Activated CD4-positive, alpha-beta memory T cell treated with anti-CD3 and anti-CD28 coated beads for 36 hours (primary cell): ENCODE measurements around the gene PMVK. TPM values are rescaled to one million over a fixed set of nuclear protein-coding genes. Genes with fewer than 3 reads are reported as not detected.

Source experiments
- CTCF ChIA-PET: fragments of 350-600 bp; sonication (Branson Sonifier 250); formaldehyde crosslinking; loops from one replicate; lab custom pipeline; 2021; ENCODE audit warnings: antibody characterized with exemption, inconsistent platforms; lab: Charles Lee
- POLR2A ChIA-PET: fragments of 350-600 bp; sonication (Branson Sonifier 250); formaldehyde crosslinking; loops from one replicate; lab custom pipeline; 2021; ENCODE audit warnings: antibody characterized with exemption; lab: Charles Lee
- DNase-seq: peaks from one replicate; pipeline ENCODE4 v3.0.0-alpha.2; 2020
- H3K27ac Mint-ChIP-seq: one replicate; pipeline ENCODE4 v1.8.0; 2021; ENCODE audit warnings: mixed read lengths
- H3K27me3 Mint-ChIP-seq: one replicate; pipeline ENCODE4 v1.8.0; 2021; ENCODE audit warnings: mixed read lengths
- H3K36me3 Mint-ChIP-seq: one replicate; pipeline ENCODE4 v1.8.0; 2021; ENCODE audit warnings: mixed read lengths
- H3K4me1 Mint-ChIP-seq: one replicate; pipeline ENCODE4 v1.8.0; 2021; ENCODE audit warnings: low read depth, mixed read lengths
- H3K4me3 Mint-ChIP-seq: one replicate; pipeline ENCODE4 v1.8.0; 2021; ENCODE audit warnings: mild to moderate bottlenecking, mixed read lengths
- H3K9me3 Mint-ChIP-seq: one replicate; pipeline ENCODE4 v1.8.0; 2021; ENCODE audit warnings: mixed read lengths
- intact Hi-C: fragments of 100-400 bp; cut with micrococcal nuclease; formaldehyde crosslinking; loops from one replicate; pipeline ENCODE4 v1.15.1; 2023
- total RNA-seq, 2 experiments: library from RNA; stranded (reverse); gene quantifications; one replicate each; pipeline ENCODE4 v1.2.3, GENCODE V29; 2021

Gene PMVK
- total RNA-seq, 2 experiments from 2014 or later = 51.2 to 54.0 TPM

- no peaks in the 10 kb centered on the region for H3K9me3 Mint-ChIP-seq
- H3K4me3 Mint-ChIP-seq = no peak overlapping the region
- peaks cover 13% of the 10 kb centered on the region for H3K36me3 Mint-ChIP-seq
- POLR2A ChIA-PET = interaction anchor here (0.7 to 3.2 kb wide), 10 partner anchors 8 to 44 kb away, joined by 3 to 27 read pairs (median 9); partner anchors contain the start of genes FLAD1, LENEP, PBXIP1 and PMVK
- peaks cover 34% of the 10 kb centered on the region for H3K4me1 Mint-ChIP-seq
- CTCF ChIA-PET = interaction anchor here (1.0 to 12.9 kb wide), 11 partner anchors 9 to 111 kb away, joined by 3 to 80 read pairs (median 8); partner anchors contain the start of genes ADAM15, FLAD1, PBXIP1 and PYGO2
- intact Hi-C loops = loop anchor here (1.0 to 2.0 kb wide), 8 partner anchors 10 to 415 kb away; partner anchors contain the start of genes ADAM15, FLAD1, PYGO2 and UBE2Q1
- H3K27ac Mint-ChIP-seq = peak overlapping the region; percentile 62
- H3K27me3 Mint-ChIP-seq = no peaks in the 10 kb centered on the region
- DNase-seq = peak; percentile 98
These were observed 37.0 kb upstream of the PMVK start for GRCh38 chr1:154973344-154974101.

- intact Hi-C loops = no loop called here
- peaks cover 11% of the 10 kb centered on the region for H3K36me3 Mint-ChIP-seq
- H3K27me3 Mint-ChIP-seq = no peaks in the 10 kb centered on the region
- H3K9me3 Mint-ChIP-seq = no peaks in the 10 kb centered on the region
- no peak overlapping the region for H3K4me3 Mint-ChIP-seq
- H3K4me1 Mint-ChIP-seq = peaks cover 32% of the 10 kb centered on the region
- CTCF ChIA-PET = interaction anchor here (1.1 to 12.9 kb wide), 9 partner anchors 8 to 119 kb away, joined by 3 to 80 read pairs (median 8); partner anchors contain the start of genes ADAM15, FLAD1, PBXIP1 and PYGO2
- POLR2A ChIA-PET = interaction anchor here (0.7 to 3.2 kb wide), 6 partner anchors 8 to 32 kb away, joined by 3 to 27 read pairs (median 12); partner anchors contain the start of genes FLAD1, PBXIP1 and PYGO2
- no peak for DNase-seq
- H3K27ac Mint-ChIP-seq = peak overlapping the region; percentile 62
These were observed 36.2 kb upstream of the PMVK start for GRCh38 chr1:154972517-154973343.

- CTCF ChIA-PET = interaction anchor here (0.7 to 12.9 kb wide), 5 partner anchors 11 to 201 kb away, joined by 3 to 80 read pairs (median 3); partner anchors contain the start of genes KRTCAP2 and PYGO2
- H3K27me3 Mint-ChIP-seq = no peaks in the 10 kb centered on the region
- peaks cover 7% of the 10 kb centered on the region for H3K36me3 Mint-ChIP-seq
- H3K4me1 Mint-ChIP-seq = peaks cover 31% of the 10 kb centered on the region
- H3K4me3 Mint-ChIP-seq = no peak overlapping the region
- peak overlapping the region; percentile 62 for H3K27ac Mint-ChIP-seq
- no peak for DNase-seq
- intact Hi-C loops = no loop called here
- H3K9me3 Mint-ChIP-seq = no peaks in the 10 kb centered on the region
- POLR2A ChIA-PET = interaction anchor here (3.1 kb wide), 1 partner anchor 11 kb away, joined by 15 read pairs; the partner anchor contains the start of gene PYGO2
These were observed 35.6 kb upstream of the PMVK start for GRCh38 chr1:154972213-154972516.

GRCh38 chr1:154971341-154971998 is 35.0 kb upstream of the PMVK start:
- Mint-ChIP-seq H3K27me3 (no peaks in the 10 kb centered on the region), H3K4me3 (peak overlapping the region; percentile 25), H3K36me3 (peaks cover 6% of the 10 kb centered on the region), H3K4me1 (peaks cover 31% of the 10 kb centered on the region), H3K9me3 (no peaks in the 10 kb centered on the region), H3K27ac (peak overlapping the region; percentile 82)
- CTCF ChIA-PET = interaction anchor here (0.7 to 12.9 kb wide), 7 partner anchors 10 to 201 kb away, joined by 3 to 80 read pairs (median 3); partner anchors contain the start of genes KRTCAP2 and PYGO2
- DNase-seq = no peak
- POLR2A ChIA-PET = interaction anchor here (1.3 kb wide), 1 partner anchor 10 kb away, joined by 6 read pairs; the partner anchor contains the start of gene PYGO2
- intact Hi-C loops = no loop called here

- Mint-ChIP-seq H3K27ac (peak within 1 kb of the TSS; percentile 82), H3K9me3 (no peaks in the 10 kb centered on the region), H3K4me1 (peaks cover 31% of the 10 kb centered on the region), H3K4me3 (peak within 1 kb of the TSS; percentile 25), H3K27me3 (no peaks in the 10 kb centered on the region), H3K36me3 (peaks cover 6% of the 10 kb centered on the region)
- DNase-seq = peak; percentile 64
- intact Hi-C loops = no loop called here
- POLR2A ChIA-PET = interaction anchor here (1.3 kb wide), 1 partner anchor 10 kb away, joined by 6 read pairs; the partner anchor contains the start of gene PYGO2
- CTCF ChIA-PET = interaction anchor here (0.8 to 12.9 kb wide), 9 partner anchors 9 to 91 kb away, joined by 3 to 80 read pairs (median 5); partner anchors contain the start of genes ADAM15, PBXIP1 and PYGO2
These were observed 34.3 kb upstream of the PMVK start, which contains the start of gene SHC1 for GRCh38 chr1:154970631-154971340. Gene SHC1 (minus strand): TSS chr1:154970747. CDS start chr1:154970526, 221 bp downstream.

GRCh38 chr1:154969860-154970452 is 33.4 kb upstream of the PMVK start:
- H3K27me3 Mint-ChIP-seq = no peaks in the 10 kb centered on the region
- H3K36me3 Mint-ChIP-seq = peaks cover 6% of the 10 kb centered on the region
- no peak for DNase-seq
- CTCF ChIA-PET = interaction anchor here (0.6 to 12.9 kb wide), 9 partner anchors 8 to 92 kb away, joined by 3 to 80 read pairs (median 5); partner anchors contain the start of genes ADAM15, PBXIP1 and PYGO2
- H3K4me3 Mint-ChIP-seq = no peak overlapping the region
- intact Hi-C loops = no loop called here
- peaks cover 31% of the 10 kb centered on the region for H3K4me1 Mint-ChIP-seq
- POLR2A ChIA-PET = interaction anchor here (0.6 kb wide), 1 partner anchor 15 kb away, joined by 6 read pairs; no protein-coding TSS in a partner anchor
- no peaks in the 10 kb centered on the region for H3K9me3 Mint-ChIP-seq
- H3K27ac Mint-ChIP-seq = peak overlapping the region; percentile 28

- H3K4me1 Mint-ChIP-seq = peaks cover 31% of the 10 kb centered on the region
- intact Hi-C loops = no loop called here
- H3K4me3 Mint-ChIP-seq = no peak overlapping the region
- H3K27me3 Mint-ChIP-seq = no peaks in the 10 kb centered on the region
- H3K27ac Mint-ChIP-seq = peak overlapping the region; percentile 28
- ChIA-PET CTCF (interaction anchor here (0.9 to 12.9 kb wide), 3 partner anchors 25 to 92 kb away, joined by 3 to 80 read pairs (median 5); no protein-coding TSS in a partner anchor), POLR2A (no interaction called here)
- DNase-seq = no peak
- H3K9me3 Mint-ChIP-seq = no peaks in the 10 kb centered on the region
- peaks cover 9% of the 10 kb centered on the region for H3K36me3 Mint-ChIP-seq
These were observed 32.7 kb upstream of the PMVK start for GRCh38 chr1:154969246-154969645.

- Mint-ChIP-seq H3K36me3 (peaks cover 12% of the 10 kb centered on the region), H3K4me3 (no peak overlapping the region), H3K4me1 (peaks cover 34% of the 10 kb centered on the region), H3K27ac (peak overlapping the region; percentile 28), H3K9me3 (no peaks in the 10 kb centered on the region), H3K27me3 (no peaks in the 10 kb centered on the region)
- ChIA-PET CTCF (interaction anchor here (12.9 kb wide), 1 partner anchor 29 kb away, joined by 80 read pairs; no protein-coding TSS in a partner anchor), POLR2A (no interaction called here)
- no peak for DNase-seq
- intact Hi-C loops = no loop called here
These were observed 32.2 kb upstream of the PMVK start for GRCh38 chr1:154968731-154969130.

- Mint-ChIP-seq H3K4me1 (peaks cover 41% of the 10 kb centered on the region), H3K36me3 (peaks cover 16% of the 10 kb centered on the region), H3K27ac (peak overlapping the region; percentile 23), H3K9me3 (no peaks in the 10 kb centered on the region), H3K4me3 (no peak overlapping the region), H3K27me3 (no peaks in the 10 kb centered on the region)
- intact Hi-C loops = no loop called here
- no peak for DNase-seq
- CTCF ChIA-PET = interaction anchor here (1.2 to 4.6 kb wide), 3 partner anchors 15 to 50 kb away, joined by 3 to 17 read pairs (median 3); partner anchors contain the start of gene FLAD1
- POLR2A ChIA-PET = interaction anchor here (1.2 kb wide), 1 partner anchor 13 kb away, joined by 3 read pairs; no protein-coding TSS in a partner anchor
These were observed 30.9 kb upstream of the PMVK start for GRCh38 chr1:154967331-154967950.
